ENCODE results near the gene RNF207.

DNA sequence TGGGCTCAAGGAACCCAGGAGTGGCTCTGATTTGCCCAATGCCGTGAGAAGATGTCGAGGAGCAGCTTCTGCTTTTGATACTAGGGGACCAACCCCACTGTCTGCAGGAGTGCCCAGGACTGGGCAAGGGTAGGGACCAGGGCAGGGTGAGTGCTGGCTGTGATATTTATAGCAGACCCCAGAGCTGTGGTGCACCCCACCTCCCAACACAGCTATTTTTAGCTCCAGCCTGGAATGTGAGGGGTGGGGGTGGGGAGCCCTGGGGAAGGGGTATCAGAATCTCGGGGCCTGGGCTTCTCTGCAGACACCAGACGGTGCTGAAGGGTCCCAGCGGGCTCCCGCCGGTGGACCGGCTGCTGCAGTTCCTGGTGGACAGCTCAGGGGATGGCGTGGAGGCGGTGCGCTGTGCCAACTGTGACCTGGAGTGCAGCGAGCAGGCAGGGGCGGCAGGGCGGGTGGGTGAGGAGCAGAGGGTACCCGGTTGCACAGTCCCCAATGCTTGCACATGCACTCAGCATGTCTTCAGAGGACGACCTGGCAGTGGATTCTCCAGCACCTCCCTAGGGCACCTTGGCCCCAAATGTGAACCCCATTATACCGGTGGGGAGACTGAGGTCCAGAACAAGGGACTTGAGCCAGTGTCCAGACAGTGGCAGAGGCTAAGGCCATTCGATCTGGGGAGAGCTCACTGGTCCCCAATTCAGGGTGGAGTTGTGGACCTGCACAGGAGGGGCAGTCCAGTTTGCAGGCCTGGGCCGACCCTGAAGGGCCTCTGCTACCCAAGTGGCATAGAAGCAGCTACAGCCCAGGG lies 1.4 kb downstream of the RNF207 start:
- TF ChIP-seq ETV6 (CRISPR knock-in tag; IDR thresholded peaks at IDR 0.05) = no peak
- TF ChIP-seq, protein P1, sequence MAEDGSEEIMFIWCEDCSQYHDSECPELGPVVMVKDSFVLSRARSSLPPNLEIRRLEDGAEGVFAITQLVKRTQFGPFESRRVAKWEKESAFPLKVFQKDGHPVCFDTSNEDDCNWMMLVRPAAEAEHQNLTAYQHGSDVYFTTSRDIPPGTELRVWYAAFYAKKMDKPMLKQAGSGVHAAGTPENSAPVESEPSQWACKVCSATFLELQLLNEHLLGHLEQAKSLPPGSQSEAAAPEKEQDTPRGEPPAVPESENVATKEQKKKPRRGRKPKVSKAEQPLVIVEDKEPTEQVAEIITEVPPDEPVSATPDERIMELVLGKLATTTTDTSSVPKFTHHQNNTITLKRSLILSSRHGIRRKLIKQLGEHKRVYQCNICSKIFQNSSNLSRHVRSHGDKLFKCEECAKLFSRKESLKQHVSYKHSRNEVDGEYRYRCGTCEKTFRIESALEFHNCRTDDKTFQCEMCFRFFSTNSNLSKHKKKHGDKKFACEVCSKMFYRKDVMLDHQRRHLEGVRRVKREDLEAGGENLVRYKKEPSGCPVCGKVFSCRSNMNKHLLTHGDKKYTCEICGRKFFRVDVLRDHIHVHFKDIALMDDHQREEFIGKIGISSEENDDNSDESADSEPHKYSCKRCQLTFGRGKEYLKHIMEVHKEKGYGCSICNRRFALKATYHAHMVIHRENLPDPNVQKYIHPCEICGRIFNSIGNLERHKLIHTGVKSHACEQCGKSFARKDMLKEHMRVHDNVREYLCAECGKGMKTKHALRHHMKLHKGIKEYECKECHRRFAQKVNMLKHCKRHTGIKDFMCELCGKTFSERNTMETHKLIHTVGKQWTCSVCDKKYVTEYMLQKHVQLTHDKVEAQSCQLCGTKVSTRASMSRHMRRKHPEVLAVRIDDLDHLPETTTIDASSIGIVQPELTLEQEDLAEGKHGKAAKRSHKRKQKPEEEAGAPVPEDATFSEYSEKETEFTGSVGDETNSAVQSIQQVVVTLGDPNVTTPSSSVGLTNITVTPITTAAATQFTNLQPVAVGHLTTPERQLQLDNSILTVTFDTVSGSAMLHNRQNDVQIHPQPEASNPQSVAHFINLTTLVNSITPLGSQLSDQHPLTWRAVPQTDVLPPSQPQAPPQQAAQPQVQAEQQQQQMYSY (CRISPR knock-in tag; IDR thresholded peaks at IDR 0.05) = no peak
- no peak for TF ChIP-seq ZNF281 (CRISPR knock-in tag; IDR thresholded peaks at IDR 0.05)
- TF ChIP-seq ZNF512 (CRISPR knock-in tag; IDR thresholded peaks at IDR 0.05; ENCODE audit: borderline replicate concordance) = no peak
- TF ChIP-seq, protein P2, sequence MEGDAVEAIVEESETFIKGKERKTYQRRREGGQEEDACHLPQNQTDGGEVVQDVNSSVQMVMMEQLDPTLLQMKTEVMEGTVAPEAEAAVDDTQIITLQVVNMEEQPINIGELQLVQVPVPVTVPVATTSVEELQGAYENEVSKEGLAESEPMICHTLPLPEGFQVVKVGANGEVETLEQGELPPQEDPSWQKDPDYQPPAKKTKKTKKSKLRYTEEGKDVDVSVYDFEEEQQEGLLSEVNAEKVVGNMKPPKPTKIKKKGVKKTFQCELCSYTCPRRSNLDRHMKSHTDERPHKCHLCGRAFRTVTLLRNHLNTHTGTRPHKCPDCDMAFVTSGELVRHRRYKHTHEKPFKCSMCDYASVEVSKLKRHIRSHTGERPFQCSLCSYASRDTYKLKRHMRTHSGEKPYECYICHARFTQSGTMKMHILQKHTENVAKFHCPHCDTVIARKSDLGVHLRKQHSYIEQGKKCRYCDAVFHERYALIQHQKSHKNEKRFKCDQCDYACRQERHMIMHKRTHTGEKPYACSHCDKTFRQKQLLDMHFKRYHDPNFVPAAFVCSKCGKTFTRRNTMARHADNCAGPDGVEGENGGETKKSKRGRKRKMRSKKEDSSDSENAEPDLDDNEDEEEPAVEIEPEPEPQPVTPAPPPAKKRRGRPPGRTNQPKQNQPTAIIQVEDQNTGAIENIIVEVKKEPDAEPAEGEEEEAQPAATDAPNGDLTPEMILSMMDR (IDR thresholded peaks at IDR 0.05) = no peak
- no peak for TF ChIP-seq RELA (CRISPR knock-in tag; IDR thresholded peaks at IDR 0.05; ENCODE audit: borderline replicate concordance)
- no peak for TF ChIP-seq ZBTB21 (CRISPR knock-in tag; IDR thresholded peaks at IDR 0.05; ENCODE audit: borderline replicate concordance)
- no peak for TF ChIP-seq FOXP1 (CRISPR knock-in tag; IDR thresholded peaks at IDR 0.05; ENCODE audit: borderline replicate concordance)
- no peak for TF ChIP-seq USF2 (CRISPR knock-in tag; IDR thresholded peaks at IDR 0.05)
- no peak for TF ChIP-seq SP1 (CRISPR knock-in tag; conservative IDR thresholded peaks at IDR 0.05)
- TF ChIP-seq CBFB (CRISPR knock-in tag; IDR thresholded peaks at IDR 0.05; ENCODE audit: low read depth) = no peak
- TF ChIP-seq, protein P3, sequence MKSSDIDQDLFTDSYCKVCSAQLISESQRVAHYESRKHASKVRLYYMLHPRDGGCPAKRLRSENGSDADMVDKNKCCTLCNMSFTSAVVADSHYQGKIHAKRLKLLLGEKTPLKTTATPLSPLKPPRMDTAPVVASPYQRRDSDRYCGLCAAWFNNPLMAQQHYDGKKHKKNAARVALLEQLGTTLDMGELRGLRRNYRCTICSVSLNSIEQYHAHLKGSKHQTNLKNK (CRISPR knock-in tag; IDR thresholded peaks at IDR 0.05) = no peak

Measured in WTC11 (cell line).